ENCODE data around the gene KIRREL3.

Gene KIRREL3

GRCh38 chr11:126733685-126734084 lies 266.9 kb downstream of the KIRREL3 start:
- Histone ChIP-seq H3K9ac (ENCODE audit: low read depth, low read length) (no peak overlapping the region), H3K4me1 (ENCODE audit: insufficient read depth, low read length) (no peaks in the 10 kb centered on the region), H3K36me3 (ENCODE audit: insufficient read depth, low read length) (no peaks in the 10 kb centered on the region), H3K9me3 (ENCODE audit: control insufficient read depth, insufficient read depth, low read length) (no peaks in the 10 kb centered on the region)

- Histone ChIP-seq H3K36me3 (ENCODE audit: insufficient read depth, low read length) (no peaks in the 10 kb centered on the region), H3K4me1 (ENCODE audit: insufficient read depth, low read length) (no peaks in the 10 kb centered on the region), H3K9ac (ENCODE audit: low read depth, low read length) (no peak overlapping the region), H3K9me3 (ENCODE audit: control insufficient read depth, insufficient read depth, low read length) (no peaks in the 10 kb centered on the region)
Observed at GRCh38 chr11:126732981-126733380, 267.6 kb downstream of the KIRREL3 start.

- no peaks in the 10 kb centered on the region for H3K36me3 ChIP-seq (ENCODE audit: insufficient read depth, low read length)
- H3K4me1 ChIP-seq (ENCODE audit: insufficient read depth, low read length), result no peaks in the 10 kb centered on the region
- no peak overlapping the region for H3K9ac ChIP-seq (ENCODE audit: low read depth, low read length)
- no peaks in the 10 kb centered on the region for H3K9me3 ChIP-seq (ENCODE audit: control insufficient read depth, insufficient read depth, low read length)
Observed at GRCh38 chr11:126731576-126732142, 268.9 kb downstream of the KIRREL3 start.

- Histone ChIP-seq H3K36me3 (ENCODE audit: insufficient read depth, low read length) (no peaks in the 10 kb centered on the region), H3K9ac (ENCODE audit: low read depth, low read length) (no peak overlapping the region), H3K9me3 (ENCODE audit: control insufficient read depth, insufficient read depth, low read length) (no peaks in the 10 kb centered on the region), H3K4me1 (ENCODE audit: insufficient read depth, low read length) (no peaks in the 10 kb centered on the region)
Observed at GRCh38 chr11:126727381-126727780, 273.2 kb downstream of the KIRREL3 start.

GRCh38 chr11:126725521-126725920 lies 275.0 kb downstream of the KIRREL3 start:
- Histone ChIP-seq H3K36me3 (ENCODE audit: insufficient read depth, low read length) (no peaks in the 10 kb centered on the region), H3K9ac (ENCODE audit: low read depth, low read length) (no peak overlapping the region), H3K4me1 (ENCODE audit: insufficient read depth, low read length) (no peaks in the 10 kb centered on the region), H3K9me3 (ENCODE audit: control insufficient read depth, insufficient read depth, low read length) (no peaks in the 10 kb centered on the region)

GRCh38 chr11:126725043-126725442 lies 275.5 kb downstream of the KIRREL3 start:
- H3K9ac ChIP-seq (ENCODE audit: low read depth, low read length), result no peak overlapping the region
- H3K36me3 ChIP-seq (ENCODE audit: insufficient read depth, low read length), result no peaks in the 10 kb centered on the region
- H3K9me3 ChIP-seq (ENCODE audit: control insufficient read depth, insufficient read depth, low read length), result no peaks in the 10 kb centered on the region
- H3K4me1 ChIP-seq (ENCODE audit: insufficient read depth, low read length), result no peaks in the 10 kb centered on the region

GRCh38 chr11:126723665-126724045 lies 276.9 kb downstream of the KIRREL3 start:
- no peak overlapping the region for H3K9ac ChIP-seq (ENCODE audit: low read depth, low read length)
- H3K9me3 ChIP-seq (ENCODE audit: control insufficient read depth, insufficient read depth, low read length), result no peaks in the 10 kb centered on the region
- no peaks in the 10 kb centered on the region for H3K36me3 ChIP-seq (ENCODE audit: insufficient read depth, low read length)
- H3K4me1 ChIP-seq (ENCODE audit: insufficient read depth, low read length), result no peaks in the 10 kb centered on the region

- no peaks in the 10 kb centered on the region for H3K36me3 ChIP-seq (ENCODE audit: insufficient read depth, low read length)
Observed at GRCh38 chr11:126722956-126723664, 277.5 kb downstream of the KIRREL3 start.

GRCh38 chr11:126722006-126722736 lies 278.4 kb downstream of the KIRREL3 start:
- no peaks in the 10 kb centered on the region for H3K4me1 ChIP-seq (ENCODE audit: insufficient read depth, low read length)
- H3K36me3 ChIP-seq (ENCODE audit: insufficient read depth, low read length), result no peaks in the 10 kb centered on the region
- H3K9ac ChIP-seq (ENCODE audit: low read depth, low read length), result no peak overlapping the region
- no peaks in the 10 kb centered on the region for H3K9me3 ChIP-seq (ENCODE audit: control insufficient read depth, insufficient read depth, low read length)

More at GRCh38 chr11:126722956-126723664, 277.5 kb downstream of the KIRREL3 start:
- no peak overlapping the region for H3K9ac ChIP-seq (ENCODE audit: low read depth, low read length)
- H3K9me3 ChIP-seq (ENCODE audit: control insufficient read depth, insufficient read depth, low read length), result no peaks in the 10 kb centered on the region
- no peaks in the 10 kb centered on the region for H3K4me1 ChIP-seq (ENCODE audit: insufficient read depth, low read length)

GRCh38 chr11:126720539-126721235 lies 279.9 kb downstream of the KIRREL3 start:
- Histone ChIP-seq H3K4me1 (ENCODE audit: insufficient read depth, low read length) (peaks cover 3% of the 10 kb centered on the region; the same call in 1 of the 2 replicates), H3K36me3 (ENCODE audit: insufficient read depth, low read length) (no peaks in the 10 kb centered on the region), H3K9ac (ENCODE audit: low read depth, low read length) (no peak overlapping the region), H3K9me3 (ENCODE audit: control insufficient read depth, insufficient read depth, low read length) (no peaks in the 10 kb centered on the region)

GRCh38 chr11:126719740-126720139 lies 280.8 kb downstream of the KIRREL3 start:
- H3K4me1 ChIP-seq (ENCODE audit: insufficient read depth, low read length), result peaks cover 3% of the 10 kb centered on the region; the same call in 1 of the 2 replicates
- H3K9me3 ChIP-seq (ENCODE audit: control insufficient read depth, insufficient read depth, low read length), result no peaks in the 10 kb centered on the region
- no peaks in the 10 kb centered on the region for H3K36me3 ChIP-seq (ENCODE audit: insufficient read depth, low read length)
- no peak overlapping the region for H3K9ac ChIP-seq (ENCODE audit: low read depth, low read length)

GRCh38 chr11:126718276-126718675 lies 282.3 kb downstream of the KIRREL3 start:
- no peak overlapping the region for H3K9ac ChIP-seq (ENCODE audit: low read depth, low read length)
- H3K4me1 ChIP-seq (ENCODE audit: insufficient read depth, low read length), result peaks cover 3% of the 10 kb centered on the region; the same call in 1 of the 2 replicates
- no peaks in the 10 kb centered on the region for H3K36me3 ChIP-seq (ENCODE audit: insufficient read depth, low read length)
- no peaks in the 10 kb centered on the region for H3K9me3 ChIP-seq (ENCODE audit: control insufficient read depth, insufficient read depth, low read length)

GRCh38 chr11:126716456-126717083 lies 284.0 kb downstream of the KIRREL3 start:
- Histone ChIP-seq H3K36me3 (ENCODE audit: insufficient read depth, low read length) (no peaks in the 10 kb centered on the region), H3K9ac (ENCODE audit: low read depth, low read length) (no peak overlapping the region), H3K4me1 (ENCODE audit: insufficient read depth, low read length) (peaks cover 3% of the 10 kb centered on the region; the same call in 1 of the 2 replicates), H3K9me3 (ENCODE audit: control insufficient read depth, insufficient read depth, low read length) (no peaks in the 10 kb centered on the region)

- Histone ChIP-seq H3K36me3 (ENCODE audit: insufficient read depth, low read length) (no peaks in the 10 kb centered on the region), H3K9me3 (ENCODE audit: control insufficient read depth, insufficient read depth, low read length) (no peaks in the 10 kb centered on the region), H3K4me1 (ENCODE audit: insufficient read depth, low read length) (peaks cover 3% of the 10 kb centered on the region; the same call in 1 of the 2 replicates), H3K9ac (ENCODE audit: low read depth, low read length) (no peak overlapping the region)
Observed at GRCh38 chr11:126713806-126714205, 286.8 kb downstream of the KIRREL3 start.
